ENCODE results near the gene SPG7. TPM values are rescaled to one million over a fixed set of nuclear protein-coding genes. Genes with fewer than 3 reads are reported as not detected.

The SPG7 gene
- total and polyA plus RNA-seq, 2 of the 4 experiments (the other 2 are of a cell fraction), result 94.6 to 96.8 TPM

GRCh38 chr16:89561142-89561883 is 53.1 kb downstream of the SPG7 start:
- peak overlapping the region; percentile 89 for H2BK5ac ChIP-seq (ENCODE audit: low read depth, low read length, poor library complexity, severe bottlenecking)
- BruUV-seq (replicated peaks), result TSS peak; percentile 89
- intact Hi-C loops (cut with micrococcal nuclease) (loop anchor here (2.0 kb wide), 1 partner anchor 79 kb away; no protein-coding TSS in a partner anchor), dilution Hi-C loops (cut with HindIII; ENCODE audit: low sequenced_read_pairs, unreplicated experiment) (no loop called here), in situ Hi-C loops (cut with MboI; ENCODE audit: low sequenced_read_pairs) (no loop called here)
- H3K4me3 ChIP-seq (ENCODE audit: insufficient read depth, low read depth, low read length), result peak overlapping the region; percentile 66
- TF ChIP-seq USF2 (IDR thresholded peaks at IDR 0.05; ENCODE audit: low read depth, low read length), result no peak
- peak; percentile 24; the same call in 1 of the 2 replicates for TF ChIP-seq POLR2A (IDR thresholded peaks at IDR 0.05; ENCODE audit: low read depth, low read length)
- TF ChIP-seq CTCF (conservative IDR thresholded peaks at IDR 0.05; ENCODE audit: low read depth, low read length), result 0 out of 2 replicates have a peak, but pooled peaks have one; percentile 6
- no peak for TF ChIP-seq RCOR1 (IDR thresholded peaks at IDR 0.05; ENCODE audit: insufficient replicate concordance, low read length)
- no peak for TF ChIP-seq CHD1 (IDR thresholded peaks at IDR 0.05; ENCODE audit: low read depth, low read length)
- peaks cover 23% of the 10 kb centered on the region for H3K4me1 ChIP-seq (ENCODE audit: control insufficient read depth, insufficient read depth, low read length)
- peak overlapping the region; percentile 93 for H3K23ac ChIP-seq (ENCODE audit: low read depth, low read length)
- ATAC-seq (ENCODE audit: low read depth) (no peak; the same call in 1 of the 2 replicates), DNase-seq (no peak)
- no peak overlapping the region for H2BK20ac ChIP-seq (ENCODE audit: low read depth, low read length)
- no peak overlapping the region for H4K5ac ChIP-seq (ENCODE audit: low read depth, low read length)
- H3K36me3 ChIP-seq (ENCODE audit: control insufficient read depth, insufficient read depth, low read length), result peaks cover 38% of the 10 kb centered on the region
- peak overlapping the region; percentile 86 for H3K14ac ChIP-seq (replicated peaks; ENCODE audit: low read depth, low read length)
- WGBS, 2 experiments (ENCODE audit: extremely low coverage in 2 of 2, insufficient read length in 1 of 2), result 1% methylated on average over 36 of the region's 58 CpGs; no CpG with 5 or more reads in 1 of the 2 experiments
- H3K18ac ChIP-seq (ENCODE audit: low read depth, low read length), result no peak overlapping the region
- peak overlapping the region; percentile 71 for H3K27ac ChIP-seq (ENCODE audit: insufficient read depth, low read length)
- H2AFZ ChIP-seq (replicated peaks; ENCODE audit: low read length, poor library complexity), result peak overlapping the region; percentile 52
- H3K56ac ChIP-seq (ENCODE audit: extremely low read depth, insufficient read depth, low read length), result 0 out of 2 replicates have a peak overlapping the region, but pooled peaks have one; percentile 0
- H3K9ac ChIP-seq (ENCODE audit: low read depth, low read length), result peak overlapping the region; percentile 90
- peaks cover 59% of the 10 kb centered on the region for H4K20me1 ChIP-seq (ENCODE audit: insufficient read depth, low read length)
- peak overlapping the region in 1 of 2 experiments; percentile 57; a peak in 2 of 4 replicates for H4K8ac ChIP-seq (ENCODE audit: low read depth in 2 of 2, low read length in 2 of 2)
- H3K27me3 ChIP-seq (ENCODE audit: control insufficient read depth, insufficient read depth, low read length), result no peaks in the 10 kb centered on the region
- peak overlapping the region; percentile 85 for H2AK5ac ChIP-seq (ENCODE audit: low read depth, low read length)
- H3K4ac ChIP-seq (ENCODE audit: low read depth, low read length), result peak overlapping the region; percentile 81
- H2AK9ac ChIP-seq (replicated peaks; ENCODE audit: low read depth, low read length, poor library complexity), result peak overlapping the region; percentile 100
- CTCF ChIA-PET, result no interaction called here
- peak overlapping the region; percentile 96 for H3K4me2 ChIP-seq (ENCODE audit: low read depth, low read length)
- no peak overlapping the region for H2BK15ac ChIP-seq (ENCODE audit: low read depth, low read length)
- peaks cover 30 to 66% of the 10 kb centered on the region in 2 experiments for H3K79me1 ChIP-seq (ENCODE audit: low read depth in 1 of 2, low read length in 2 of 2)
- POLR2A ChIA-PET (ENCODE audit: unreplicated experiment), result no interaction called here
- H4K91ac ChIP-seq (ENCODE audit: insufficient read depth, low read depth, low read length), result peak overlapping the region; percentile 84; the same call in 1 of the 2 replicates
- H2BK120ac ChIP-seq (ENCODE audit: low read depth, low read length), result no peak overlapping the region
- H3K9me3 ChIP-seq (ENCODE audit: control insufficient read depth, insufficient read depth, low read length), result no peaks in the 10 kb centered on the region
- H3K9me1 ChIP-seq (ENCODE audit: insufficient read depth, low read length), result peaks cover 9% of the 10 kb centered on the region

Data from IMR-90 (cell line).